Activated CD4-positive, alpha-beta T cell treated with anti-CD3 and anti-CD28 coated beads, Interleukin-2, amount 50 U/mL, for 1 hour (primary cell): Measurements from ENCODE around the gene WHRN.

Source experiments
- DNase-seq: peaks from one replicate; pipeline ENCODE4 v3.0.0-alpha.2; 2020

WHRN gene

DNA sequence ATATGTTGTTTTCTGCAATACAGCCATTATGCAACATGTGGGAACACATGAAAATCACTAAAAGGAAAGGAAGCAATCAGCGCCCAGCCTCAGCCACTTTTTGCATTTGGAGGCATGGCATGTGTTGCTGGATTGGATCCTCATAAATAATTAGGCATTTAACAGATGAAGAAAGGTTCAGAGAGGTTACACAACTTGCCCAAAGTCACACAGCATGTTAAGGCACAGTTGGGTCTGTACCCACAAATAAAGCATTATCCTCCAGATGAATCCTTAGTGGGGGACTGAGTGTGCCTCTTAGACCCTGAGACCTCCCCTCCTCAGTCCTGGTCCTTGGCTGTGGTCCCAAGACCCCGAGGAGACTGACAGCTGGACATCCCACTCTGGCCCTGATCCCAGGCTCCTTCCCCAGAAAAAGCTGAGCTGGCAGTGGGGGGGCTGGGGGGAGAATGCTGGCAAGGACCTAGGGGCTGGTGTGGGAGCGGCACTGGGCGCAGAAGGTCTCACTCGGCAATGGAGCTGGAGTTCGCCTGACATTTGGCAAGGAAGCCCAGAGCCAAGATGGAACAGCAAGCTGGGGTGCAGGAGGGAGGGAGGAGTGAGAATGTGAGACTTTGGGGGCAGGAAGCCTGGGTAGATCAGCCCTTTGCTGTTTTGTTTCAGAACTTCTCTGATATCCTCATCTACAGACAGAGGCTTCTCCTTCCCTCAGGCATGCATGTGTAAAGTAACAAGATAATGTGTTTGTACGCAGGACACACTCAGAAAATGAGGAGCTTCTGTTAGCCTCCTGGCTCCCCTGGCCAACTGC is 110.5 kb downstream of the WHRN start:
- no peak for DNase-seq

- DNase-seq: no peak
Measured at GRCh38 chr9:114392749-114393112, 112.5 kb downstream of the WHRN start.

GRCh38 chr9:114390952-114391351 is 114.3 kb downstream of the WHRN start:
- DNase-seq: no peak

- no peak for DNase-seq
Measured at GRCh38 chr9:114389612-114390368, 115.5 kb downstream of the WHRN start.

GRCh38 chr9:114388764-114389375 is 116.4 kb downstream of the WHRN start:
- DNase-seq: no peak

DNA sequence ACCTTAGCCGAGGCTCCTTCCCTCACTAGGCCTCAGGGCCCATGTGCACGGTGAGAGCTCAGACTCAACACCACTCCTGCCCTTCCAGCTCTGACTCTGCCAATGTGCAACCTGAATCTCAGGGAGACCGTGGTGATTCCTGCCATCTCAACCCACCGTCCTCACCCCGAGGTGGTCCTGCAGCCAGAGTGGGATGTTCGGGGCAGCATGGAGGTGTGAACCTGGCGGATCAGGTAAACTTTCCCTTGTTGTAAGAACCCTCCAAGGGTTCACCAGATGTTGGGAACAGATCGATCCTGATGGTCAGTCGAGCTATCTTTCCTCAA is 117.0 kb downstream of the WHRN start:
- no peak for DNase-seq

DNA sequence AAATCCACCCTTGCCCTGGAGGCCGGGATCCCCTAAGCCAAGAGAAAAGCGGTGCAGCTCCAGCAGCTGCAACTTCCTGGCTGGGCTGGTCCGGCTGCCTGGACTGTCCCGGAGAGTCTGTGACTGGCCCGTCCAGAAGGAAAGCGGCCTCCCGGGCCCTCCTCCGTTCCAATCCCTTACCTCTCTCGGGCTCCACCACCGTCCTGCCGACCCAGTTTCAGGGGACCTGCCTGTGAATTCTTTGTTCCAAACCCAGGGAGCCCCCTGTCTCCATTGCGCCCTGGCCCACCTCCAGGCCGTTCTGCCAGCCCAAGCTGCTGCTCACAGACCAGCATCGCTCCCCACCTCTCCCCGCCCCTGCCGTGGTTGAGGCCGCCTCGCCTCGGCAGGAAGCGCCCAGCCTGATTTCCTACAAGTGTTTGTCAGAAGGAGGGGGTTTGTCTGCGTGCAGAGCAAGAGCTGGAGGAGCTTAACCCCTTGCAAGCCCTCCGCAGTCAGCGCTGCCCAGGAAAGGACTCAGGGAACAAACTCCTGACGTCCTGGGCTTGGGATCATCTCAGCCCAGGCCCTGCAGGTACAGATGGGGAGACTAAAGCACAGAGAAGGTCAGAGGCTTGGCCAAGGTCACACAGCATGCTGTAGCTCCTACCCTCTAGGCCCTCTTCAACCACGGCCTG is 117.5 kb downstream of the WHRN start, which contains the start of gene AKNA:
TSS of gene AKNA (minus strand) at position 303 of the 677 bp plus-strand sequence. CDS start 6,649 bp downstream, outside the sequence.
- DNase-seq: peak; percentile 86

- no peak for DNase-seq
Measured at GRCh38 chr9:114386886-114387679, 118.2 kb downstream of the WHRN start.

DNA sequence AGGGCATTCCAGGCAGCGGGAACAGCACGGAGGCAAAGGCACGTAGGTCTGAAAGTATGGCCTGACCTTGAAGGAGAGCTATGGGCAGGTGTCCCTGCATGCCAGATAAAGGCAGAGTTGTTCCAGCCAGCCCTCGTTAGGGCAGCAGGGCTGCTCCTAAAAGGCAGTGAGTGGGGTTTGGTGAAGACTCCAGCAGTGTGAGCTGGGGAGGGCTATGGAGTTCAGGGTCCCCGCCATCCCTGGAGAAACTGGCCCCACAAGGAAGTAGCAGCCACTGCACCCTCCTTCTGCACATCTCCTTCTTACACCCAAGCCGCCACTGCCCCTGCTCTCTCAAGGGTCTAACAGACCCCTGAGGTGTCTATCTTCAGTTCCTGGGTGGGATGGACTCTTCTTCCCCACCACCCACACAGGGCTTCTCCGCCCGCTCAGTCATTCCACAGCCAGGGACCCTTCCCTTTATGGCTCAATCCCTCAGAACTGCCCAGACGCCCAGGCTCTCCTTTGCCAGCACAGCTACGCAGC is 118.8 kb downstream of the WHRN start:
- no peak for DNase-seq

DNA sequence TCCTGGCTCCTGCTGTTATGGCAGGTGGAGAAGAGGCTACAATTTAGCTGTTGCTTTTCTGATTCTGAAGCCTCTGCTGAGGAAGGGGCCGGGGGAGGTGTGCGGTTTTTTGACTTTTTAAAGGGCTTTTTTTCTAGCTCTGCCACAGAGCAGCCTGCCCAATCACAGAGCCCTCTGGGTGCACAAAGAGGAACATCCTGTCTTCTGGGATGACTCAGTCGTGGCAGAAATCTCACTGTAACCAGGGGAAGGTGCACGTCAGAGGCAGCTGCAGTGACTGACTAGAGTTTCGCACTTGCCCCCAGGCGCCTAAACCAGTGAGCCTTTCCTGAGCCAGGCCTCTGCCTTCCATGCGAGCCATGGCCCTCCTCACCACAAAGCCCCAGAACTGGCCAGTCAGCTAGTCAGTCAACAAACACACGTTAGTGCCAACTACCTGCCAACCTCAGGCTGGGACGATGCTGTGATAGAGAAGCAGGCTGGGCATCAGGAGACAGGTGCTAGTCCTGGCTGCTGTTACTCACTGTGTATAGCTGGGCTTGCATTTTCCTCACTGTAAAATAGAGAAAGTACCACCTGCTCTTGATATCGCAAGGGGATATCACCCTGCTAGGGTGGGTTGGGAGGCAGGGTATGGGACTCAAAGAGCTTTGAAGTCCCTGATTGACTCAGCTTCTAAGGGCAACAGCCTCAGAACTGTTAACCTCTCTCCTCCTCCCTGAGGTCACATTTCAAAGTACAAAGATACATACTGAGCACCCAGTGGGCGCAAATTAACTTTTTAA is 119.7 kb downstream of the WHRN start:
- peak; percentile 85 for DNase-seq

- DNase-seq: no peak
Measured at GRCh38 chr9:114384836-114385396, 120.4 kb downstream of the WHRN start.

- DNase-seq: no peak
Measured at GRCh38 chr9:114384341-114384740, 120.9 kb downstream of the WHRN start.

GRCh38 chr9:114383521-114384231 is 121.6 kb downstream of the WHRN start:
- DNase-seq: no peak

GRCh38 chr9:114382699-114383520 is 122.4 kb downstream of the WHRN start:
- DNase-seq: peak; percentile 70

DNA sequence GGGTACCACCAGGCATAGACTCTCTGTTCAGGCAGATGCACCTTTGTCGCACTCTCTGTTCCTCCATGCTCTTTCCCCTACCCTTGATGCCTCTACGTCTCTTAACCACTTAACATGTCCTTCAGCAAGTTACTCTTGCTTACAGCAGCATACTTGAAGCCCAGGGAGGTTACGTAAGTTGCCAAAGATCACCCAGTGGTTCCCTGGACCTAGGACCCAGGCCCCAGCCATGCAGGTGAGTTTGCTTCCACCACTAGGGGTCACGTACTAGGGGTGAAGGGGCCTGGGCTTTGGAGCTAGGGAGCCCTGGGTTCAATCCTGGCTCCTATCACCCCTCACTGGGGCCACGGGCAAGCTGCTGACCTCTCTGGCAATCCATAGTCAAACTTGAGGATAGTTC is 126.4 kb downstream of the WHRN start:
- no peak for DNase-seq

DNA sequence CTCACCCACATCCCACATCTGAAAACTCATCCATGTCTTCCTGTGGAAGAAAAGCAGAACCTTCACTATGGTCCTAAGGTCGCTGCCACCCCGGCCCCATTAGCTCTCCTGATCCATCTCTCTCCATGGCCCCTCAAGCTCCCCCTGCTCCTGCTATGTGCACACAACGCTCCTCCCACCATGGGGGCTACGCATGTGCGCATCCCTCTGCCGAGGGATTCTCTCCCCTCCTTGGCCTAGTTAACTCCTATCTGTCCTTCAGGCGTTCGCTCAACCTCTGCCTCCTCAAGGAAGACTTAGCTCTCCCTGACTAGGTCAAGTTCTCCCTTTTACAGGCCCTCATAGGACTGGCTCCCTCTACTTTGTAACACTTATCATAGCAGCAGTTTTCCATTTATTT is 127.3 kb downstream of the WHRN start:
- DNase-seq: no peak

GRCh38 chr9:114376586-114377445 is 128.5 kb downstream of the WHRN start:
- no peak for DNase-seq
